ENCODE results near the gene VPS37C. TPM values are rescaled to one million over a fixed set of nuclear protein-coding genes. Genes with fewer than 3 reads are reported as not detected.

Gene VPS37C
- total and polyA plus RNA-seq, 10 donors, result 6.1 to 32.3 (median 20.5) TPM

DNA sequence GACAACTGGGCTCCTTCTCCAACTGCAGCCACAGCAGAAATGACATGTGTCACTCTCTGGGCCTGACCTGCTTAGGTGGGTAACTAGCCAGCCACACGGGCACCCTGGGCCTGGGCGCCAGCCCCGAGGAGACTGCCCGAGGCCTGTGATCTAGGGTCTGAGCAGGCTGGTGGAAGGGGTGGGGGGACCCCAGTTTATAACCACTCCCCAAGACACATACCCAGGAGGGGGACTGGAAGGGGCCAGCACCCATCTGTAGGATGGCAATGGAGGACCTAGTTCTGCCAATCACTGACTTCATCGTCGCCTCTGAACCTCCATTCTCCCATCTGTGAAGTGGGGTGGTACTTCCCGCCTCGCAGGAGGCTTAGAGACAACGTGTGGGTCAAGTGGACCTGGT, 42.8 kb downstream of the VPS37C start:
- intact Hi-C loops (cut with DNase I; ENCODE audit: low total_unique reads), result no loop called here
- Histone ChIP-seq H3K36me3 (peaks cover 0 to 16% (median 0%) of the 10 kb centered on the region in 6 donors), H3K4me1 (peaks cover 0 to 44% (median 17%) of the 10 kb centered on the region in 6 donors), H3K4me3 (no peak overlapping the region), H3K27ac (no peak overlapping the region), H3K27me3 (replicated peaks in 1 of 7) (no peaks in the 10 kb centered on the region), H3K9me3 (no peaks in the 10 kb centered on the region)
- TF ChIP-seq POLR2AphosphoS5 (IDR thresholded peaks at IDR 0.05) (peak in 1 of 3 donors; percentile 26), POLR2A (IDR thresholded peaks at IDR 0.05) (no peak)
- DNase-seq, result no peak
- WGBS, 5 donors, result 80 to 95% (median 92%) methylated on average over 5 to 9 of the region's 9 CpGs

- H3K4me1 ChIP-seq, result peaks cover 0 to 48% (median 18%) of the 10 kb centered on the region in 6 donors
- intact Hi-C loops (cut with DNase I; ENCODE audit: low total_unique reads), result no loop called here
Observed at GRCh38 chr11:61118004-61118403, 43.2 kb downstream of the VPS37C start.

DNA sequence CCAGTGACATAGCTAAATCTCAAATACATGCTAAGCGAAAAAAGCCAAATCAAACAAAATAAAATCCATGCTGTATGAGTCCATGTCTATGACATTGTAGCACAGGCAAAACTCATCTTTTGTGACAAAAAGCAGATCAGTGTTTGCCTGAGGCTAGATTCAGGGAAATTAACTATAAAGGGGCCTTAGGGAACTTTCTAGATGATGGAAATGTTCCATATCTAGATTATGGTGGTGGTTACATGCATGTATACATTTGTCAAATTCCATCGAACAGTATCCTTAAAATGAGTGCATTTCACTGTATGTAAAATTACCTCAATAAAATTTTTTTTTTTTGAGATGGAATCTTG, 44.1 kb downstream of the VPS37C start:
- WGBS, 5 donors, result 90 to 97% (median 95%) methylated on average over 2 of the region's 2 CpGs
- intact Hi-C loops (cut with DNase I; ENCODE audit: low total_unique reads), result no loop called here
- peaks cover 0 to 57% (median 21%) of the 10 kb centered on the region in 6 donors for H3K4me1 ChIP-seq

More at GRCh38 chr11:61118004-61118403, 43.2 kb downstream of the VPS37C start:
- no peak overlapping the region for H3K27ac ChIP-seq
- H3K9me3 ChIP-seq, result no peaks in the 10 kb centered on the region
- no peak for TF ChIP-seq POLR2AphosphoS5 (IDR thresholded peaks at IDR 0.05)
- no peak for TF ChIP-seq POLR2A (IDR thresholded peaks at IDR 0.05)
- TF ChIP-seq, protein P1, sequence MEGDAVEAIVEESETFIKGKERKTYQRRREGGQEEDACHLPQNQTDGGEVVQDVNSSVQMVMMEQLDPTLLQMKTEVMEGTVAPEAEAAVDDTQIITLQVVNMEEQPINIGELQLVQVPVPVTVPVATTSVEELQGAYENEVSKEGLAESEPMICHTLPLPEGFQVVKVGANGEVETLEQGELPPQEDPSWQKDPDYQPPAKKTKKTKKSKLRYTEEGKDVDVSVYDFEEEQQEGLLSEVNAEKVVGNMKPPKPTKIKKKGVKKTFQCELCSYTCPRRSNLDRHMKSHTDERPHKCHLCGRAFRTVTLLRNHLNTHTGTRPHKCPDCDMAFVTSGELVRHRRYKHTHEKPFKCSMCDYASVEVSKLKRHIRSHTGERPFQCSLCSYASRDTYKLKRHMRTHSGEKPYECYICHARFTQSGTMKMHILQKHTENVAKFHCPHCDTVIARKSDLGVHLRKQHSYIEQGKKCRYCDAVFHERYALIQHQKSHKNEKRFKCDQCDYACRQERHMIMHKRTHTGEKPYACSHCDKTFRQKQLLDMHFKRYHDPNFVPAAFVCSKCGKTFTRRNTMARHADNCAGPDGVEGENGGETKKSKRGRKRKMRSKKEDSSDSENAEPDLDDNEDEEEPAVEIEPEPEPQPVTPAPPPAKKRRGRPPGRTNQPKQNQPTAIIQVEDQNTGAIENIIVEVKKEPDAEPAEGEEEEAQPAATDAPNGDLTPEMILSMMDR (IDR thresholded peaks at IDR 0.05 in 8 of 11, conservative IDR thresholded peaks at IDR 0.05 in 3 of 11), result no peak
- no peak overlapping the region for H3K4me3 ChIP-seq
- H3K36me3 ChIP-seq, result peaks cover 0 to 12% (median 0%) of the 10 kb centered on the region in 6 donors
- WGBS, 5 donors, result 82 to 93% (median 83%) methylated on average over 7 to 9 of the region's 9 CpGs
- no peaks in the 10 kb centered on the region for H3K27me3 ChIP-seq (replicated peaks in 1 of 7)
- DNase-seq, result no peak

DNA sequence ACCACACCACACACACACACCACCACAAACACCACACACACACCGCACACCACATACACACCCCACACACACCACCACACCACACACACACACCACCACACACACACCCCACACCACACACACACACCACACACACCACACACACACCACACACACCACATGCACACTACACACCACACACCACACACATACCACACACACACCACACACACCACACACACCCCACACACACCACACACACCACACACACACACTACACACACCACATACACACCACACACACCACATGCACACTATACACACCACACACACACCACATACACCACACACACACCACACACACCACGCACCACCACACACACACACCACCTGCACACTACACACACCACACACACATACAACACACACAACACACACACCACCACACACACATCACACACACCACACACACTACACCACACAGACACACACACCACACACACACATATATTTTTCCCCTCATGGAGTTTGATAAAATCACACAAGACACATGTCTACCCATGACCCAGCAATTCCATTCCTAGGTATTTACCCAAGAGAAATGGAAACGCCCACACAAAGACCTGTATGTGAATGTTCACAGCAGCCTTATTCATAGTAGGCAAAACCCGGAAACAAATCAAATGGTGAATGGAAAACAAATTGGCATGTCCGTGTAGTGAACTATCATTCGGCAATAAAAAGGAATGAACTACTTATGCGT, 44.6 kb downstream of the VPS37C start:
- Histone ChIP-seq H3K4me3 (no peak overlapping the region), H3K4me1 (peaks cover 0 to 62% (median 22%) of the 10 kb centered on the region in 6 donors), H3K36me3 (peaks cover 0 to 7% (median 0%) of the 10 kb centered on the region in 6 donors), H3K9me3 (no peaks in the 10 kb centered on the region), H3K27me3 (replicated peaks in 1 of 7) (no peaks in the 10 kb centered on the region), H3K27ac (no peak overlapping the region)
- 85 to 93% (median 89%) methylated on average over 7 of the region's 7 CpGs for WGBS, 5 donors
- no peak for DNase-seq
- no peak for TF ChIP-seq POLR2AphosphoS5 (IDR thresholded peaks at IDR 0.05)
- TF ChIP-seq, protein P1 (IDR thresholded peaks at IDR 0.05 in 8 of 11, conservative IDR thresholded peaks at IDR 0.05 in 3 of 11), result no peak
- TF ChIP-seq POLR2A (IDR thresholded peaks at IDR 0.05), result no peak
- intact Hi-C loops (cut with DNase I; ENCODE audit: low total_unique reads), result no loop called here

More for the DNA sequence above, 44.1 kb downstream of the VPS37C start:
- Histone ChIP-seq H3K36me3 (peaks cover 0 to 7% (median 0%) of the 10 kb centered on the region in 6 donors), H3K27me3 (replicated peaks in 1 of 7) (no peaks in the 10 kb centered on the region), H3K9me3 (no peaks in the 10 kb centered on the region), H3K27ac (no peak overlapping the region), H3K4me3 (no peak overlapping the region)
- TF ChIP-seq POLR2AphosphoS5 (IDR thresholded peaks at IDR 0.05), result no peak
- TF ChIP-seq, protein P1 (IDR thresholded peaks at IDR 0.05 in 8 of 11, conservative IDR thresholded peaks at IDR 0.05 in 3 of 11), result no peak
- no peak for TF ChIP-seq POLR2A (IDR thresholded peaks at IDR 0.05)
- no peak for DNase-seq
